Measurements from ENCODE around the gene OPN4. TPM values are rescaled to one million over a fixed set of nuclear protein-coding genes. Genes with fewer than 3 reads are reported as not detected.

OPN4 gene
- total RNA-seq, 2 donors from 2014 or later: not detected

DNA sequence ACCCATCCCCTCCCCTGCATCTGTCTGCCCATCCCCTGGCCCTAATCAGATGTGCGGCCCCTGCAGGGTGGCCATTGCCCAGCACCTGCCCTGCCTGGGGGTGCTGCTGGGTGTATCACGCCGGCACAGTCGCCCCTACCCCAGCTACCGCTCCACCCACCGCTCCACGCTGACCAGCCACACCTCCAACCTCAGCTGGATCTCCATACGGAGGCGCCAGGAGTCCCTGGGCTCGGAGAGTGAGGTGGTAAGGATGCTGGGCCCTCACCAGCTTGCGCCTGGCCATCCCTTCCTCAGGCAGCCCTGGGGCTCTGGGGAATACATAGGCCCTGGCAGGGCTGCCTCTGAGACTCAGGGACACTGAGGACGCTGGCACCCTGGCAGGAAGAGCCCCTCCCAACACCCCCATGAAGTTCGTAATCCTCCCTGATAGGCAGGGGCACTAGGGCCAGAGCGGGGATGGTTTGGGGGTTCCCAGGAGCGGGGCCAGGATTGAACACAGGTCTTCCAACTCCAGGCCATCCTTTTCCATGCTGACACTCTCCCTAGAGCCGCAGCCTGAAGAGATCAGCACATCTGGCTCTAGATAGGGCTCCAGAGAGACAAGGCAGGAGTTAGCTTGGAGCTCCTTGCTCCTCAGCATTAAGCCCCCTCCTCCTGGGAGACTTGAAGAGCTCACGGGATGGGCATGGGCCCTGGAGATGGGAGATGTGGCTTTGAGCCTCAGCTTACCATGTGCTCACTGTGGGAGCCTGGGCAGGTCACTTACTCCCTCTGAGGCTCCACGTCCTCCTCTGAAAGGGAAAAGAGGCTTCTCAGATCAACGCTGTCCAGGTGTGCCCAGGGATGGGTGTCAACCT lies 8.1 kb downstream of the OPN4 start:
- H3K36me3 Mint-ChIP-seq: no peaks in the 10 kb centered on the region

DNA sequence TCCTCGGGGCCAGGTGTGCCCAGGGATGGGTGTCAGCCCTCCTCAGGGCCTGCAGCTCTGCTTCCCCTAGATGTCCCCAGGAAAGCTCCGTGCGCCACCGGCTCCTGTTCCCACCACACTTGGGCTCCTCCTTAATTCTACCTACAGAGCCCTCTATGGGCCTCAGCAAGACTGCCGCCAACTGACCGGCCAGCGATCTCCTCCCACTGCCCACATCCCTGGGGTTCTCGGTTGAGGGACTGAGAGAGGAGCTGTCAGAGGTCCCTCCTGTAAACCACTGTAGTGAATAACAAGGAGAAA lies 8.6 kb downstream of the OPN4 start:
- Mint-ChIP-seq H3K4me3 (no peak overlapping the region), H3K4me1 (ENCODE audit: low read depth in 2 of 2) (no peaks in the 10 kb centered on the region), H3K27ac (no peak overlapping the region), H3K36me3 (no peaks in the 10 kb centered on the region), H3K27me3 (no peaks in the 10 kb centered on the region), H3K9me3 (no peaks in the 10 kb centered on the region)
- ATAC-seq: no peak
- no peak for DNase-seq (ENCODE audit: low spot score)

More for the DNA sequence above, 8.1 kb downstream of the OPN4 start:
- ATAC-seq: no peak
- Mint-ChIP-seq H3K27me3 (no peaks in the 10 kb centered on the region), H3K4me1 (ENCODE audit: low read depth in 2 of 2) (no peaks in the 10 kb centered on the region), H3K4me3 (no peak overlapping the region), H3K27ac (no peak overlapping the region), H3K9me3 (no peaks in the 10 kb centered on the region)
- no peak for DNase-seq (ENCODE audit: low spot score)

DNA sequence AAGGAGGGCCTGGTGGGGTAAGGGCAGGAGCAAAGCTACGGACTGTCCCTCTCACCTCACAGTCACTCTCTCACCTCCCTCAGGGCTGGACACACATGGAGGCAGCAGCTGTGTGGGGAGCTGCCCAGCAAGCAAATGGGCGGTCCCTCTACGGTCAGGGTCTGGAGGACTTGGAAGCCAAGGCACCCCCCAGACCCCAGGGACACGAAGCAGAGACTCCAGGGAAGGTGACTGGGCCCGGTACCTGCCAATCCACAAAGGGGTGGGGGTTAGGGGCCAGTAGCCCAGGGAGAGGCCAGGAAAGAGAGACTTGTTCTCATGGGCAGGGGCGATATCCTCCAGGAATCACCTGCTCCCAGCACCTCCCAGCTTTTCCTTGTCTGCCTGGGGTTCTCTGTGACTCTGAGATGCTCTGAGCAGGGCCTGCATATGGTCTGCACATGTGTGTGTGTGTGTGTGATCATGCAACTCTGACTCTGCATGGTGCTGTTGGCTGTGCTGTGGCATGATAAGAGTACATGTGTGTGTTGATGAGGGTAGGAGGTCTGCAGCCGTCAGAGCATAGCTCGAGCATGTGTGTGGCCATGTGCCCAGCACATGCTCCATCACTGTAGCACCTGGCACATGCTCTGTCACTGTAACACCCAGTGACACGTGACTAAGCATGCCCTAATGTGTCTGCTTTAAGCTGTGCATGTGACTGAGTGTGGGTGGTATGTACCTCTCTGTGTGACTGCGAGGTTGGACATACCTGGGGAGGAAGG lies 9.4 kb downstream of the OPN4 start:
- ATAC-seq: no peak
- Mint-ChIP-seq H3K27ac (no peak overlapping the region), H3K27me3 (no peaks in the 10 kb centered on the region), H3K36me3 (no peaks in the 10 kb centered on the region), H3K9me3 (no peaks in the 10 kb centered on the region), H3K4me3 (no peak overlapping the region), H3K4me1 (ENCODE audit: low read depth in 2 of 2) (no peaks in the 10 kb centered on the region)
- no peak for DNase-seq (ENCODE audit: low spot score)

DNA sequence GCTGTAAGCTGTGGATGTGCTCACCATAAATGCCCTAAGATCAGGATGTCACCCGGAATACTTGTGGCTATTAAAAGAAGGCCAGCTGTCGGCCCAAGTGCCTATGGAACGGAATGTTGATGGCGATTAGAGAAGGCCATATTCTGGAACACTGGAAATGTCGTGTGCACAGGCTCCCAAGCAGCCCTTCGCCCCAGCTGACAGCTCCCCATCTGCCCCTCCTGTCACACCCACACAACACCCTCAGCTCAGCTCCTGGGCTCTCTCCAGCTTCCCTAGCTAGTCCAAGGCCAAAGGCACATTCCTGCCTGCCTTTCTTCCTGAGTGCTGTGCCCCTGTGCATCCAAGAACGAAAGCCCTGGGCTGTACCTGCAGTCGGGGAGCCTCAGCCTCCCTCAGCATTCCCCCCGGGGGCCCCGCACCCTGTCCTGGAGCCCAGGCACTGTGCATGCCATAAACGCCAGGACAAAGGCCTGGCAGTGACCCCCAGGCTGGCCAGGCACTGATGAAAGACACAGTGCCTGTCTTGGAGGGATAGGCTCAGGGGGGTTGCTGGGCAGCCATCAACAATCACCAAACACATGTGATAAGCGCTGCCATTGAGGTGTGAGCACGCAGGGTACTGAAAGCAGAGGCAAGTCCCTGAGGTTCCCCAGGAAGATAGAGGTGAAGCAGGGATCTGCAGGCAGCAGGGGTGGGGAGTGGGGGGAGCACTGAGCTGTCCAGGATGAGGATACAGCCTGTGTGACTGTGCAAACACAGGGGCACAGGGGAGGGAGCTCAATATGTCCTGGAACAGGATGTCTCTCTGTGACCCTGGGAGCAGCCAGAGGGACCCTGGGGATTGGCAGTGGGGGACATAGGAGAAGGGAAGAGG lies 10.2 kb downstream of the OPN4 start:
- ATAC-seq: no peak
- Mint-ChIP-seq H3K27ac (no peak overlapping the region), H3K36me3 (no peaks in the 10 kb centered on the region), H3K9me3 (no peaks in the 10 kb centered on the region), H3K27me3 (no peaks in the 10 kb centered on the region), H3K4me3 (no peak overlapping the region), H3K4me1 (ENCODE audit: low read depth in 2 of 2) (no peaks in the 10 kb centered on the region)
- no peak for DNase-seq (ENCODE audit: low spot score)

DNA sequence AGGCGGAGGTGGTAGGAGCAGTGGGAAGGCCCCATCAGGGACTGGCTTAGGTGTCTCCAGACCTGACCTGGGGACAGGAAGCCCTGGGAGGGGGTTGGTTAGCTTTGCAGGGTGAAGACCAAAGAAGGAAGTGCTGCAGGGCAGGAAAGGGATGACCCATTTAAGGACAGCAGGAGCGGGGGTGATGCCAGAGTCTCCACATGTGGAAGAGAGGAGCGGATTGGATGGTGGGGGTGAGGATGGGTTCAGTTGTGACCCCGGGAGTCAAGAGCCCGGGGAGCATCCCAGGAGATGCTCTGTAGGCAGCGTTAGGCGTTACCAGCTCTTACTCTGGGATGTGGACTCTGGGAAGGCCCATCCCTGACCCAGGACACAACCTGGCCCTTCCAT lies 10.9 kb downstream of the OPN4 start:
- DNase-seq (ENCODE audit: low spot score) (no peak), ATAC-seq (no peak)
- no peak overlapping the region for H3K27ac Mint-ChIP-seq
- no peaks in the 10 kb centered on the region for H3K36me3 Mint-ChIP-seq
- H3K4me3 Mint-ChIP-seq: no peak overlapping the region
- H3K27me3 Mint-ChIP-seq: no peaks in the 10 kb centered on the region
- H3K4me1 Mint-ChIP-seq (ENCODE audit: low read depth in 2 of 2): no peaks in the 10 kb centered on the region
- H3K9me3 Mint-ChIP-seq: no peaks in the 10 kb centered on the region

DNA sequence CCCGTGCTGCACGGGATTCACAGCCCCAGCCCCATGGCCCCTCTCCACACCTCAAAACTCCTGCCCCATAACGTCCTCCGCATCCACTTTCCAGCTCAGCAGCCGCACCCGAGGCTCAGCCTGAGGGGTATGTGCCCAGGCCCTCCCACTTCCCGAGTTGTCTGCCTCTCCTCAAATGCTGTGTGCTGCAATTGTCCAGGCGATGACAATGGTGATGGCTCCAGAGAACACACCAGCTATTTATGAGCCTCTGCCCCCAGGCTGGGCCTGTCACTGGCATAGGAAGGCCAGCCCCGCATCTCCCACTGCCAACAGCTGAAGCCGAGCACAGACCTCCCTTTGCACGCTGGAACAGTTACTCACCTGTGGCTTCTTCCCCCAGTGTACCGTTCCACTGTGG lies 11.5 kb downstream of the OPN4 start:
- H3K27me3 Mint-ChIP-seq: no peaks in the 10 kb centered on the region
- no peaks in the 10 kb centered on the region for H3K9me3 Mint-ChIP-seq
- no peak overlapping the region for H3K4me3 Mint-ChIP-seq
- DNase-seq (ENCODE audit: low spot score) (no peak), ATAC-seq (no peak)
- no peak overlapping the region for H3K27ac Mint-ChIP-seq
- H3K36me3 Mint-ChIP-seq: no peaks in the 10 kb centered on the region
- H3K4me1 Mint-ChIP-seq (ENCODE audit: low read depth in 2 of 2): no peaks in the 10 kb centered on the region

DNA sequence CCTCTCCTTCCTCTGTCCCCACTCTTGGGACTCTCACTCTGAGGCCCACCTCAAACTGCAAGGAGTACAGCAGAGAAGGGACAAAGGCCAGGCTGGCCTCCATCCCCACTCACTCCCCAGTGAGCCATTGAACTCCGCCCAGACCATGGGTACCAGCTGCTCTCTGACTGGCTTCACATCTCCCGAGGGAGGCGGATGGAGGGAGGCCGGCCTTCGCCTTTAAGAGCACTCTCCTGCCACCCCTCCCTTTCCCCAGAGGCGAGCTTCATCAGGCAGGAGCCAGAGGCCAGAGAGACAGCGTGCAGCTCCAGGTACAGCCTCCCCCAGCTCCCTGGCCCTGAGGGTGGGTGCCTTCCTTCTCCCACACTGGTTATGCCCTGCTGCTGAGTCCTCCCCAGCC lies 12.2 kb downstream of the OPN4 start:
- Mint-ChIP-seq H3K9me3 (no peaks in the 10 kb centered on the region), H3K27ac (no peak overlapping the region), H3K4me1 (ENCODE audit: low read depth in 2 of 2) (no peaks in the 10 kb centered on the region), H3K4me3 (no peak overlapping the region), H3K36me3 (no peaks in the 10 kb centered on the region), H3K27me3 (no peaks in the 10 kb centered on the region)
- DNase-seq (ENCODE audit: low spot score) (no peak), ATAC-seq (no peak)

DNA sequence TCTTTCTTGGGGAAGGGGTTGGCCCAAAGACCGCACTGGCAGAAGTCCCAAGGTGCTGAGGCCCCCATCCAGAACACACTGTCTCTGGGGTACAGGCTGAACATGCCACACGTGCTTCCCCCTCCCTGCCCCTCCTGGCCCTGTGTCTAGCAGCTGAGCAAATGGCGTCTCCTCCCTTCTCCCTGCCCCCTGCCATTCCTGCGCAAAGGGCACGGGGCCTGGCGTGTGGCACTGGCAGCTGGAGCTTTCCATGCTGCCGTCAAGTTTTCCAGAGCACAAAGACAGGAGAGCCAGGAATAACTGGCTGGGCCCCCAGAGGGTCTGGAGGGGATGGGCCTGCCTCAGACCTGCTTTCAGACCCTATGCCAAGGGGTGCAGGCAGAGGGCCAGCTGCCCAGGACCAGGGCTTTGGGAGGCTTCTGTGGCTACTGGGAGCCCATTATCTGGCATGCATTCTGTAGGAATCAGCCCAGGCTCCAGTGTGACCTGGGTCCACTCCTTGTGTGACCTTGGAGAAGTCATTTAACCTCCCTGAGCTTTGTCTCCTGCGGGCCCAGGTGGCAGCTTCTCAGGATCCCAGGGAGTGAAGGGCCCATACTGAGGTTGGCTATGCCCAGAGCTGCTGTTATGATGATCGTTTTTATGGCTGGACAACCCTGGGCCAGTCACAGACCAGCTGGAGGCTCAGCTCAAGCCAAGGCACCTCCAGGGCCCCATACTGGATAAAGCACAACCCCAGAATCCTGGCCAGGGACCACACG lies 13.3 kb downstream of the OPN4 start:
- no peak overlapping the region for H3K27ac Mint-ChIP-seq
- no peak overlapping the region for H3K4me3 Mint-ChIP-seq
- no peaks in the 10 kb centered on the region for H3K9me3 Mint-ChIP-seq
- H3K27me3 Mint-ChIP-seq: no peaks in the 10 kb centered on the region
- no peaks in the 10 kb centered on the region for H3K4me1 Mint-ChIP-seq (ENCODE audit: low read depth in 2 of 2)
- H3K36me3 Mint-ChIP-seq: no peaks in the 10 kb centered on the region
- ATAC-seq (no peak), DNase-seq (ENCODE audit: low spot score) (no peak)

DNA sequence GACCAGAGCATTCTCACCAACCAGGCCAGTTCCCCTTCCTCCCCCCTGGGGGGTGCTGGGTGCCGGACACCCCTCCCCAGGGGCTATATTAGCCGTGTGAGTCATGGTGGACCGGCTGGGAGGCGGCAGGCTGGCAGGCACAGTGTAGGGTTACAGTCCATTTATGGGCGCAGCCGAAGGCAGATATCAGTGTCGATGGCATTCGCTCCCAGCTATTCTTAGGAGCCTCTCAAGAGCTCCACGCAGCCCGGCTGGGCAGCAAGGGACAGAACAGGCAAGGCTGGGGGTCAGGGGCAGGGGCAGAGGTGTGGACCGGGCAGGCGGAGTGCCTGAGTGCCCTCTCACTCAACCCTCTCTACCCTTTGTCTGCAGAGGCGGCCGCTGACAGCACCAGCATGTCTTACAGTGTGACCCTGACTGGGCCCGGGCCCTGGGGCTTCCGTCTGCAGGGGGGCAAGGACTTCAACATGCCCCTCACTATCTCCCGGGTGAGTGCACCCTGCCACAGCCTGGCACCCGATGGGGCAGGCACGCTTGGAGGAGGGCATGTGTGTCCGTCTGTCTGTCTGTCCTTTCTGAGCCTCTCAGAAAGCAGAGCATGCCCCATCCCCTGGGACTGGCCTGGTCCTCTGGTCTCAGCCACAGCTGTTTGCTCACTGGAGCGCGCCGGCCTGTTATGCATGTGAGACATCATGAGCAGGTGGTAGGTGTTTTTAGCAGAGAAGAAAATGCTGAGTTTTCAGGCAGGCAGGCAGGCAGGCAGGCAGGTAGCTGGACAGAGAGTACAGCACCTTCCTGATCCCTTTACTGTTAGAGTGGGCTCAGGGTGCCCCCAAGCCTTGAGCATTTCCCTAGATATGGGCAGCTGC lies 14.2 kb downstream of the OPN4 start, which contains the start of gene LDB3:
TSS of gene LDB3 (plus strand) at position 215 of the 869 bp plus-strand sequence. CDS start at position 396, 181 bp downstream.
- no peaks in the 10 kb centered on the region for H3K36me3 Mint-ChIP-seq
- ATAC-seq: no peak
- no peak within 1 kb of the TSS for H3K27ac Mint-ChIP-seq

DNA sequence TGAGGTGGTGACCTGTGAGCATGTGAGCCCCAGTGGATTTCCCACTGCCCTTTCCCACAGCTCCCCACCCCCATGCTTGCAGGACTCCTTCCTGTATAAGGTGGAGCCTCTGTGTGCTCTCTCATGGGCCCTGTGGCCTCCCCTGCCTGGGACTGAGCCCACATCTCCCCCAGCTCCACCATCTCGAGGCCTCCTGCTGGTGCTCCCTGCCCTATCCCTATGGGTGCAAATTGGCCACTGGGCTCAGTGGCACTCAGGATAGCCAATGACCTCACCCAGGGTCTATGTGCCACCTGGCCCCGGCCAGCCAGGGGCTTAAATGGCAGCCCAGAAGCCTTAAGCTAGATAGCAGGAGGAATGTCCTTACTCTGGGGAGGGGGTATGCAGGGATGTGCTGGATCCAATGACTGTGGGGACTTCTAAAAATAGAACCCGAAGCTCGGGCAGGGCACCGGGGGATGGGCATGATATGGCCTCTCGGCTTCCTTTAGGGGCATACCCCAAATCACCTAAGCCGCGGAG lies 16.0 kb downstream of the OPN4 start:
- Mint-ChIP-seq H3K27me3 (no peaks in the 10 kb centered on the region), H3K4me3 (no peak overlapping the region), H3K4me1 (ENCODE audit: low read depth in 2 of 2) (no peaks in the 10 kb centered on the region), H3K9me3 (no peaks in the 10 kb centered on the region), H3K27ac (no peak overlapping the region), H3K36me3 (no peaks in the 10 kb centered on the region)
- ATAC-seq: no peak
- no peak for DNase-seq (ENCODE audit: low spot score)

More for the DNA sequence above, 14.2 kb downstream of the OPN4 start, which contains the start of gene LDB3:
- no peak for DNase-seq (ENCODE audit: low spot score)
- H3K4me3 Mint-ChIP-seq: no peak within 1 kb of the TSS
- no peaks in the 10 kb centered on the region for H3K27me3 Mint-ChIP-seq
- no peaks in the 10 kb centered on the region for H3K9me3 Mint-ChIP-seq
- H3K4me1 Mint-ChIP-seq (ENCODE audit: low read depth in 2 of 2): no peaks in the 10 kb centered on the region

DNA sequence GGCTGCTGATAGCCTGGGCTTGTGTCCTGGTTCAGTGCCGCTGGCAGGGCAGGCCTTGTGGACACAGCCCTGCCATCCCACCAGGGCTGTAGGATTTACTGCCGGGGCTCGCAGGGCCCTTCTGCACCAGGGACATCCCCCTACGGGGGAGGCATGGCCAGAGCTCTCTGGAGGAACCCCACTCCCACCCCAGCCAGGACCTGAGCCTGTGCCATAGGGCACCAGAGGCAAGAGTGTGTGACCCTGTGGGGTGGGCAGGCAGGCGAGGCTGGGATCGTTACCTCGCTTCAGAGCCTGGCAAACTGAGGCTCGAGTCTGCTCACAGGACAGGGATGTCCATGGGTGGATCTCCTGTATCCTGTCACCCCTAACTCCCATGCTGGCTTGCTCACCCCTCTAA lies 16.5 kb downstream of the OPN4 start:
- Mint-ChIP-seq H3K36me3 (no peaks in the 10 kb centered on the region), H3K27ac (no peak overlapping the region), H3K27me3 (no peaks in the 10 kb centered on the region), H3K4me3 (no peak overlapping the region), H3K4me1 (ENCODE audit: low read depth in 2 of 2) (no peaks in the 10 kb centered on the region), H3K9me3 (no peaks in the 10 kb centered on the region)
- ATAC-seq (no peak), DNase-seq (ENCODE audit: low spot score) (no peak)

DNA sequence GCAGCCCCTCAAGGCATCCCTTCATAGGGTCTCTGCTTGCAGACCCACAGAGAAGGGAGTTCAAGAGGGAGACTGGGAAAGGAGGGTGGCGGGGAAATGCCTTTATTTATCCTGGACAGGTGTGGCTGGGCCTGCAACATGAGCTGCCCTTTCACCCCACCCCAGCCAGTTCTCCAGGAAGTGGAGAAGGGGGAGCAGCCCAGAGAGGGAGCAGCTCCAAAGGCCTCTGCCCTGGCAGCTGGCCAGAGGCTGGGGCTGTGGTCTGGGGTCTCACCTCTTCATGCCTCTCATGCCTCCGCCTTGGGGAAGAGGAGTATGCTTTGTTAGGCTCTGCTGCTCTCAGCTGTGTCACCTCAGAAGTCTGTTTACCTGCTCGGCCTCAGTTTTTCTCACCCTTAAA lies 17.1 kb downstream of the OPN4 start:
- H3K9me3 Mint-ChIP-seq: no peaks in the 10 kb centered on the region
- H3K27ac Mint-ChIP-seq: no peak overlapping the region
- no peaks in the 10 kb centered on the region for H3K27me3 Mint-ChIP-seq
- no peaks in the 10 kb centered on the region for H3K36me3 Mint-ChIP-seq
- no peaks in the 10 kb centered on the region for H3K4me1 Mint-ChIP-seq (ENCODE audit: low read depth in 2 of 2)
- no peak overlapping the region for H3K4me3 Mint-ChIP-seq
- DNase-seq (ENCODE audit: low spot score): no peak
- ATAC-seq: no peak
